ENCODE results near the gene SLU7.

DNA sequence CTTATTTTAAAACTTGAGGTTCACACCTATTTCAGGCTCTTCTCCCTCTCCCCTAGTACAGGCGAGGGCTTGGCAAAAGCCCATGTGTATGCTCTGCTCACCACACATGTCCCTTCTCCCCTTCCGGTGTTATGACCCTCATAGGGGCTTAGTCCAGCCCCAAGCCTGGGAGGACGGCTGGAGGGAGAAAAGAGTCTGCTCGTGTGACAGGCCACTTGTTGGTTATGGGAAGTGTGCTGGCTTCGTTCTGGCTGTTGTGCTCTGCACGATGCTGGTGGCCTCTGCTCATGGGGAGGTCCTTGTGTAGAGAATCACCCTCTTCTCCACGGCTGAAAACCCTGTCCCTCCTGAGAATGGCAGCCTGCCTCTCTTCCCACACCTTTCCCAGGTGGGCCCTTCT lies 13.9 kb upstream of the SLU7 start:
- no peak for TF ChIP-seq POLR2AphosphoS5 (IDR thresholded peaks at IDR 0.05)
- TF ChIP-seq, protein P1, sequence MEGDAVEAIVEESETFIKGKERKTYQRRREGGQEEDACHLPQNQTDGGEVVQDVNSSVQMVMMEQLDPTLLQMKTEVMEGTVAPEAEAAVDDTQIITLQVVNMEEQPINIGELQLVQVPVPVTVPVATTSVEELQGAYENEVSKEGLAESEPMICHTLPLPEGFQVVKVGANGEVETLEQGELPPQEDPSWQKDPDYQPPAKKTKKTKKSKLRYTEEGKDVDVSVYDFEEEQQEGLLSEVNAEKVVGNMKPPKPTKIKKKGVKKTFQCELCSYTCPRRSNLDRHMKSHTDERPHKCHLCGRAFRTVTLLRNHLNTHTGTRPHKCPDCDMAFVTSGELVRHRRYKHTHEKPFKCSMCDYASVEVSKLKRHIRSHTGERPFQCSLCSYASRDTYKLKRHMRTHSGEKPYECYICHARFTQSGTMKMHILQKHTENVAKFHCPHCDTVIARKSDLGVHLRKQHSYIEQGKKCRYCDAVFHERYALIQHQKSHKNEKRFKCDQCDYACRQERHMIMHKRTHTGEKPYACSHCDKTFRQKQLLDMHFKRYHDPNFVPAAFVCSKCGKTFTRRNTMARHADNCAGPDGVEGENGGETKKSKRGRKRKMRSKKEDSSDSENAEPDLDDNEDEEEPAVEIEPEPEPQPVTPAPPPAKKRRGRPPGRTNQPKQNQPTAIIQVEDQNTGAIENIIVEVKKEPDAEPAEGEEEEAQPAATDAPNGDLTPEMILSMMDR (IDR thresholded peaks at IDR 0.05) = no peak
